ENCODE results near the gene NAT9.

The NAT9 gene

GRCh38 chr17:74814453-74814852, 38.3 kb upstream of the NAT9 start:
- peak; percentile 30 for TF ChIP-seq CTCF (IDR thresholded peaks at IDR 0.05; ENCODE audit: low read depth, low read length, missing control alignments)
- H3K36me3 ChIP-seq (replicated peaks): no peaks in the 10 kb centered on the region
- no peak overlapping the region for H3K4me3 ChIP-seq (ENCODE audit: low read depth, low read length)
- no peaks in the 10 kb centered on the region for H3K27me3 ChIP-seq (replicated peaks)
- no peak overlapping the region for H3K27ac ChIP-seq
- in situ Hi-C loops (cut with HindIII; ENCODE audit: low pct_ligation_motif_present, low sequenced_read_pairs): no loop called here
- no peak for DNase-seq

GRCh38 chr17:74812109-74813009, 36.2 kb upstream of the NAT9 start:
- DNase-seq: no peak
- in situ Hi-C loops (cut with HindIII; ENCODE audit: low pct_ligation_motif_present, low sequenced_read_pairs): no loop called here
- no peak for TF ChIP-seq CTCF (IDR thresholded peaks at IDR 0.05; ENCODE audit: low read depth, low read length, missing control alignments)
- no peak overlapping the region for H3K4me3 ChIP-seq (ENCODE audit: low read depth, low read length)
- H3K27me3 ChIP-seq (replicated peaks): no peaks in the 10 kb centered on the region
- no peak overlapping the region for H3K27ac ChIP-seq
- peaks cover 4% of the 10 kb centered on the region for H3K36me3 ChIP-seq (replicated peaks)

GRCh38 chr17:74810699-74811485, 34.7 kb upstream of the NAT9 start:
- in situ Hi-C loops (cut with HindIII; ENCODE audit: low pct_ligation_motif_present, low sequenced_read_pairs): no loop called here
- Histone ChIP-seq H3K27me3 (replicated peaks) (no peaks in the 10 kb centered on the region), H3K27ac (no peak overlapping the region), H3K36me3 (replicated peaks) (peaks cover 6% of the 10 kb centered on the region), H3K4me3 (ENCODE audit: low read depth, low read length) (no peak overlapping the region)
- DNase-seq: no peak
- no peak for TF ChIP-seq CTCF (IDR thresholded peaks at IDR 0.05; ENCODE audit: low read depth, low read length, missing control alignments)

GRCh38 chr17:74808714-74809430, 32.7 kb upstream of the NAT9 start:
- H3K4me3 ChIP-seq (ENCODE audit: low read depth, low read length): no peak overlapping the region
- no peak for TF ChIP-seq CTCF (IDR thresholded peaks at IDR 0.05; ENCODE audit: low read depth, low read length, missing control alignments)
- peaks cover 11% of the 10 kb centered on the region for H3K36me3 ChIP-seq (replicated peaks)
- no peak overlapping the region for H3K27ac ChIP-seq
- no peaks in the 10 kb centered on the region for H3K27me3 ChIP-seq (replicated peaks)
- no peak for DNase-seq
- in situ Hi-C loops (cut with HindIII; ENCODE audit: low pct_ligation_motif_present, low sequenced_read_pairs): no loop called here

GRCh38 chr17:74807925-74808324, 31.8 kb upstream of the NAT9 start:
- Histone ChIP-seq H3K27ac (no peak overlapping the region), H3K27me3 (replicated peaks) (no peaks in the 10 kb centered on the region), H3K36me3 (replicated peaks) (peaks cover 11% of the 10 kb centered on the region), H3K4me3 (ENCODE audit: low read depth, low read length) (no peak overlapping the region)
- in situ Hi-C loops (cut with HindIII; ENCODE audit: low pct_ligation_motif_present, low sequenced_read_pairs): no loop called here
- no peak for DNase-seq
- TF ChIP-seq CTCF (IDR thresholded peaks at IDR 0.05; ENCODE audit: low read depth, low read length, missing control alignments): no peak

All from brain microvascular endothelial cell (primary cell).